ENCODE results near the gene ARID3B.
"Not testable (repeated sequence)": the region's sequence is repeated elsewhere in the genome, so short reads cannot be mapped to it uniquely, and the experiment has no call there.

The ARID3B gene, protein sequence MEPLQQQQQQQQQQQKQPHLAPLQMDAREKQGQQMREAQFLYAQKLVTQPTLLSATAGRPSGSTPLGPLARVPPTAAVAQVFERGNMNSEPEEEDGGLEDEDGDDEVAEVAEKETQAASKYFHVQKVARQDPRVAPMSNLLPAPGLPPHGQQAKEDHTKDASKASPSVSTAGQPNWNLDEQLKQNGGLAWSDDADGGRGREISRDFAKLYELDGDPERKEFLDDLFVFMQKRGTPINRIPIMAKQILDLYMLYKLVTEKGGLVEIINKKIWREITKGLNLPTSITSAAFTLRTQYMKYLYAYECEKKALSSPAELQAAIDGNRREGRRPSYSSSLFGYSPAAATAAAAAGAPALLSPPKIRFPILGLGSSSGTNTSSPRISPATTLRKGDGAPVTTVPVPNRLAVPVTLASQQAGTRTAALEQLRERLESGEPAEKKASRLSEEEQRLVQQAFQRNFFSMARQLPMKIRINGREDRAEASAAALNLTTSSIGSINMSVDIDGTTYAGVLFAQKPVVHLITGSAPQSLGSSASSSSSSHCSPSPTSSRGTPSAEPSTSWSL

DNA sequence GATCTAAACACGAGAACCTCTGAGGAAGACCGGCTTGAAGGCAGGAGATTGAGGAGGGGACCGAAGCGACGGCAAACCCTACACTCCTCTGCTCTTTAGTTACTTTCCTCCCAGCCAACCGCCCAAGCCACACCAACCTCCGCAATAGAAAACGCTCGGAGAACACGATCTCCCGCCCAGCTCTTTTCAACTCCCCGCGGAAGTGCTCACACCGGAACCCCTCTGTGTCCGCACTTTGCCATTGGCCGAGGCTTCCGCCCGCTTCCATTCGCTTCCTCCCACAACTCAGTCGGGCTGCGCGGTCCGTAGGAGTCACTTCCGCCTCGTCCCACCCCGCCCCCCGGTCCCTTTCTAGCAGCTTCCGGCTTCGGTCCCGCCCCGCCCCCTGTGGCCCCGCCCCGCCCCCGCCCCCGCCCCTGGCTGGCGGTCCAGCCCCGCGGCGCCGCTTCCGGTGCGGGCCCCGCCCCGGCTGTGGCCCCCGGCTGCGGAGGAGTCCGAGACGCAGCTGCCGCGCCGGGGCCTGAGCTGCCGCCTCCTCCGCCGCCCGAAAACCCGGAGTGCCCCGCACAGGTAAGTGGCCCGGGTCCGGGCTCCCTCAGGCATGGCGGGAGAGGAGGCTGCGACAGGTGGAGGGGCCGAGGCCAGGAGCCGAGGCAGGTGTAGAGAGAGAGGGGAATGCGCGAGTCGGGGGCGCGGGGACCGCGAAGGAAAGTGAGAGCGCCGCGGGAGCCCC is at the start of gene ARID3B:
Gene ARID3B, plus strand, starts transcription at position 460 of the 733 bp plus-strand sequence. CDS start 2,717 bp downstream, outside the sequence.
- peak; percentile 94 for DNase-seq (ENCODE audit: low read depth)

DNA sequence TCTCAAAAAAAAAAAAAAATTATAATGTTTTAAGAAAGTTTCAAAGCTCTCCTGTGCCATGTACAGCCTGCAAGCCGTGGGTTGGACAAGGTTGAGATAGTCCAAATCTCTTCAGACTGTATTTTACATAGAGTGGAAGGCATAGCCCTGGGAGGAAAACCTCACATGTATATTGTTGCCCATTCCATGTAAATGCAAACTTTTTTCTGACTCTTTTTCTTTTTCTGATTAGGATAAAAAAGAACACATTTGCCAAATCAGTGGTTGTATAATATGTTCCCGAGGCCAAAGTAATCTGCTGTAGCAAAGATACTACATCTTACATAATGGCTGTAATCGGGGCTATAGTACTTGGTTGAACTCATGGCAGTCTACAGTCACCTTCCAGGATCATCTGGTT is 44.4 kb upstream of the ARID3B start:
- DNase-seq (ENCODE audit: low read depth): no peak

DNA sequence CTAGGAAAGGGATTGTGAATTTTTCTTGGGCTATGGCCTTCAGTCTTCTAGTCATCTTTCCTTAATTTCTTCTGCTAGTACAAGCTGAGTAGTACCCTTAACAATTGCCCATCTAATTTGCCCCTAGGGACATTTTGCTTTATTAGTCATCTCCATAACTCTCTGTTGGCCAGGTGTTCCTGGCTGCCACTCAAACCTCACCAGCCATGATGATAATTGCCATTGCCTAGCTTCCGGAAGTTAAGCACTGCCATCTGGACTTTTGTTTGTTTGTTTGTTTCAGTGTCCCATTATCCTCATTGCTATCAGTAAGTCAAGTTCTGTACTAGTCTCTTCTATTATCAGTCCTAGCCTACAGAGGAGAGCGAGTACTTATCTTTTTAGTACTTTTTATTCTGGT is 43.4 kb upstream of the ARID3B start:
- DNase-seq (ENCODE audit: low read depth): no peak

DNA sequence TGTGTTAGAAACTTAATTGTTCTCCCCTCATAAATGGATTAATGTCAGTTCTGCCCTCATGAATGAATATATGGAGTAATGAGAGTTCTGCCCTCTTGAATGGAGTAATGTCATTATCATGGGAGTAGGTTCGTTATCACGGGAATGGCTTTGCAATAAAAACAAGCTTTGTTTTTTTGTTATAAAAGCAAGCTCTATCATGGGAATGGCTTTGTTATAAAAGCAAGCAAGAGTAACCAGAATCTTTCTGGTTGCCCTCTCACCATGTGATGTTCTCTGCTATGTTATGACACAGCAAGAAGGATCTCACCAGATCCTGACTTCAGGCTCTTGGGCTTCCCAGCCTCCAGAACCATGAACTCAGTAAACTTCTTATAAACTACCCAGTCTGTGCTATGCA is 41.7 kb upstream of the ARID3B start:
- DNase-seq (ENCODE audit: low read depth): no peak

DNA sequence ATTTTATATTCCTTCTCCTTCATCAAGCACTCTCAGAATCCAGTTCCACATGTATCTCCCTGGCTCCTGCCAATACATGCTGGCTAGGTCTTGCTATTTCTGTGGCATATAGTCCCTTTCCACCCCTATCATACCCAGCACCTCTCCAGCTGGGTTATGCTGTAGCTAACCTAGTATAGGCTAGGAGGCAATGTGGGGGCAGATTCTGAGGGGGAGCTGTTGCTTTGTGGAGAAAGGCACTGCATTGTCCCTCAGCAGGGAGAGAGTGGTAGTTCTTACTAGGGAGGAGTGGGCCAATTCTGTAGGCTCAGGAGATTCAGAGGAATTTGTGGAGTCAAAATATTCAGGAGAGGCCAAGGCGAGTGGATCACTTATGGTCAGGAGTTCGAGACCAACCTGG is 40.6 kb upstream of the ARID3B start:
- DNase-seq (ENCODE audit: low read depth): no peak

DNA sequence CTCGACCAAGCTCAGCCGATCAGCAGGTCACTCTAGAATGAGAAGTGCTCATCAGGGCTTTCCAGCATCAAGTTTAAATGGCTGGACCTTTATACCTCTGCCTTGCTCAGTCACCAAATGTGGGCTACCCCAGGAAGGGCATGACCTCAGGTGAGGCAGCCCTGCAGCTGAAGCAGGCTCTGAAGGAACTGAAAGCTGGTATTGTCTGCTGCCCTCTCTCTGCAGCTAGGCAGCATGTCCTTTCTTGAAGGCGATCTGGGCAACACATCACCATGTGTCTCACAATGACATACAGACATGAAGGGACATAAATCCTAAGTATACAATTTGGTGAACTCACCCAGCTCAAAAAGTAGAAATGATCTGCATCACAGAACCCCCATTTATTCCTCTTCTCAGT is 38.7 kb upstream of the ARID3B start:
- no peak for DNase-seq (ENCODE audit: low read depth)

DNA sequence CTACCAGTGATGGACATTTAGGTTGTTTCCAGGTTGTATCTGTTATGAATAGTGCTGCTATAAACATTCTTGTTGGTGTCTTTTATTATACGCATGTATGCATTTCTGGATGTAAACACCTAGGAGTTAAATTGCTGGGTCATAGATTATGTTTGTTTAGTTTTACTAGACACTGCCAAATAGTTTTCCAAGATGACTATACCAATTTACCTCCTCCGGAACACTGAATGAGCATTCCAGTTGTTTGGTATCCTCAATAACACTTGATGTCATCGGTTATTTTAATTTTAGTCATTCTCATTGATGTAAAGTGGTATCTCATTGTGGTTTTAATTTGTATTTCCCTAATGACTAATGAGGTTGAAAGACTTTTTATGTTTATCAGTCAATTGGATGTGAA is 36.6 kb upstream of the ARID3B start:
- DNase-seq (ENCODE audit: low read depth): no peak

DNA sequence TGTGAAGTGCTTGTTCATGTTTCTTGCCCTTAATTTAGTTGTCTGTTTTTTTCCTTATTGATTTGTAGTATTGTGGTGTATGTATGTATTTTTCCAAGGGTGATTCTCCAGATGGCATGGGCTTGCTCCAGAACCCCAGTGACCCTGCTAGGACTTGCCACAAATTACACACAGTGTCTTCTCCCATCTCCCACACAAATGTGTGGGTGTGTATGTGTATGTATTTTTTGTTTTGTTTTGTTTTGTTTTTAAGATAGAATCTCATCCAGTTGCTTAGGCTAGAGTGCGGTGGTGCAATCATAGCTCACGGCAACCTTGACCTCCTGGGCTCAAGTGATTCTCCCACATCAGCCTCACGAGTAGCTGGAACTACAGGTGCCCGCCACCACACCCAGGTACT is 36.2 kb upstream of the ARID3B start:
- no peak for DNase-seq (ENCODE audit: low read depth)

DNA sequence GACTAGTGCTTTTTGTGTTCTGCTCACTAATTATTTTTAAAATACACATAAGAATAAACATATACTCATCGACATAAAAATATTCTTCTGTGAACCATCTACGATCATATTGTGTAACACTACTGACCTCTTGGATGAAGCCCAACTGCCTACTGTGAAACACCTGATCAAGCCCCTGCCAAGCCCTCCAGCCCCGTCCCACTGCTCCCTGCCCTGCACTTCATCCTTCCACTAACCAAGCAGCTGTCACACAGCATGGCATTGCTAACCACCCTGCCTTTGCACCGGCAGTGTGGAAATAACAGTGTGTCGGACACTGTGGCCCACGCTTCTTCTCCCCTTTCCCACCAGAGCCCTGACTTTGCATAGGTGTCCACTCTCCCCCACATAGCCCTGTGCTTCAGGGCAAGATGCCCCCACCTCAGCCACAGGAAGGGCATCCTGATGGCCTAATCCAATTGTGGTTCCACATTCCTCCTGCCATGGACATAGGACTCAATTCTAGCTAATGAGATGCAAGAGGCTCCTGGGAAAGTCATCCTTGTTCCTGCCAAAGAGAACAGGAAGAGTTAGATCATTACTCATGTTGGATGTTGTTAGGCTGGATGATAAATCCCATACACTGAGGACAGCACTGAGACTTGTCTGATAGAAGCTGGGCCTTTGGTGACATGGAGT is 35.0 kb upstream of the ARID3B start:
- no peak for DNase-seq (ENCODE audit: low read depth)

DNA sequence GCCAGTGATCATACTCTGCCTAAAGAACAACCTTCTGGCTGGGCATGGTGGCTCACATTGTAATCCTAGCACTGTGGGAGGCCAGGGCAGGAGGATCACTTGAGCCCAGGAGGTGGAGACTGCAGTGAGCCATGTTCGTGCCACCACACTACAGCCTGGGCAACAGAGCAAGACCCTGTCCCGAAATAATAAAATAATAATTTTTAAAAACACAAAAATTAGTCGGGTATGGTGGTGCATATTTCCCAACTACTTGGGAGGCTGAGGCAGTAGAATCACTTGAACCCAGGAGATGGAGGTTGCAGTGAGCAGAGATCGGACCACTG is 34.5 kb upstream of the ARID3B start:
- DNase-seq (ENCODE audit: low read depth): no peak

DNA sequence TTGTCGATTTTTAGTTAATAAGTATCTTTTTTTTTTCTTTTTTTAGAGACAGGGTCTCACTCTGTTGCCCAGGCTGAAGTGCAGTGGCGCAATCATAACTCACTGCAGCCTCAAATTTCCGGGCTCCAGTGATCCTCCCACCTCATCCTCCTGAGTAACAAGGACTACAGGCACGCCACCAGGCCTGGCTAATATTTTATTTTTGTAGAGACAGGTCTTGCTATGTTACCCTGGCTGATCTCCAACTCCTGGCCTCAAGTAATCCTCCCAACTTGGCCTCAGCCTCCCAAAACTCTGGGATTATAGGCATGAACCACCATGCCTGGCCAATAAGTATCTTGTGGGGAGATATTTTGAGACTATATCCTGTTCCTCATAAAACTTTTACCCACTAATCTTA is 29.4 kb upstream of the ARID3B start:
- DNase-seq (ENCODE audit: low read depth): no peak

DNA sequence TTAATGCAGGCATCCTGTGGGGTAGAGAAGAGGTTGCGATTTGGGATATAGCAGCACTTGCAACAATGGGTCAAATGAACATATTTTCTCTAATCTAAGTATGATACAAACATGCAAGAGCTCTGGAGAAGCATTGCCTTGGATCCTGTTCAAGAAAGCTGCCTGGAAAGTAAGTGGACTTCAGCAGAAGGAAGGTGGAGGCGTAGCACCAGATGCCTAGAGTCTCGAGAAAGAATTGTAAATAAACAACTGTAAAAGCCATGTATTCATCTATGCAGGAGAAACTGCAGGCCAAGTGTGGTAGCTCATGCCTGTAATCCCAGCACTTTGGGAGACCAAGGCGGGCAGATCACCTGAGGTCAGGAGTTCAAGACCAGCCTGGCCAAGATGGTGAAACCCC is 27.0 kb upstream of the ARID3B start:
- not testable (repeated sequence) for DNase-seq (ENCODE audit: low read depth)

DNA sequence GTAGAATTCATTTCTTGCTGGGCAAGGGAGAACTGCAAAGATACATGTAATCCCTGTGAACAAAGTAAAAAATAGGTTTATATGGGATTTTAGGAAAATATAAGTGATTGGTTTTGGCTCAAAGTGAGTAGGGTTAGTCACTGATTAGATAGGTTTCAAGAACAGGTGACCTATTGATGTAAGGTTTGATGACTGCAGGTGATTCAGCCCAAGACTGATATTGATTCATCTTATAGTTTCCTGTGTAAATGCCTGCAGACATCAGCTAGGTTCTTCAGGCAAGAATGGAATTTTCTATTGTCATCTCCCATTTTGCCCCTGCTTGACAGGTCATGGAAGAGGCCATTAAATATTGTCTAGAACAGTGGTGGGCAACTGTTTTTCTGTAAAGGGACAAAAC is 23.9 kb upstream of the ARID3B start:
- DNase-seq (ENCODE audit: low read depth): no peak

DNA sequence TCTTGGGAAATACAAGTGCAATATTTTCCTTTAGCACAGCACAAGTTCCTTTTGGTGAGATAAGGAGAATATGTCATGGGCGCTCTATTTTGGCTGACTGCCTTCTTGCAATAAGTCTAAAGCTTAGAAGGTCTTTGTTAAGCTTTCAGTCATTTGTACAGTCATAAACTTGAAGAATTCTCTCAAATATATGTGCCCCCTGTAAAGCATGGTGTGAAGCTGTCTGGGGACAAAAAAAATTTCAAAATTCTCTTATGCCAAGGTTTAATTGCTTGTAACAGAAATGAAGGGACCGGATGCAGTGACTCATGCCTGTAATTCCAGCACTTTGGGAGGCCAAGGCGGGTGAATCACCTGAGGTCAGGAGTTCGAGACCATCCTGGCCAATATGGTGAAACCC is 21.7 kb upstream of the ARID3B start:
- no peak for DNase-seq (ENCODE audit: low read depth)

DNA sequence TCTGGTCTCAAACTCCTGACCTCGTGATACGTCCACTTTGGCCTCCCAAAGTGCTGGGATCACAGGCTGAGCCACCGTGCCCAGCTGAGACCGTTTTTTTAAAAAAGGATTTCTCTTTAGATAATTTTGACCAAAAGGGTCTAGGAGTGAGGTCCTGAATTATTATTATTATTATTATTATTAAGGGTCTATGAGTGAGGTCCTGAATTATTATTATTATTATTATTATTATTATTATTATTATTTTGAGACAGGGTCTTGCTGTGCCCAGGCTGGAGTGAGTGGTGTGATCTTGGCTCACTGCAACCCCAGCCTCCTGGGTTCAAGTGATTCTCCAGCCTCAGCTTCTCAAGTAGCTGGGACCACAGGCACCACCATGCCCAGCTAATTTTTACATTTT is 20.6 kb upstream of the ARID3B start:
- no peak for DNase-seq (ENCODE audit: low read depth)

DNA sequence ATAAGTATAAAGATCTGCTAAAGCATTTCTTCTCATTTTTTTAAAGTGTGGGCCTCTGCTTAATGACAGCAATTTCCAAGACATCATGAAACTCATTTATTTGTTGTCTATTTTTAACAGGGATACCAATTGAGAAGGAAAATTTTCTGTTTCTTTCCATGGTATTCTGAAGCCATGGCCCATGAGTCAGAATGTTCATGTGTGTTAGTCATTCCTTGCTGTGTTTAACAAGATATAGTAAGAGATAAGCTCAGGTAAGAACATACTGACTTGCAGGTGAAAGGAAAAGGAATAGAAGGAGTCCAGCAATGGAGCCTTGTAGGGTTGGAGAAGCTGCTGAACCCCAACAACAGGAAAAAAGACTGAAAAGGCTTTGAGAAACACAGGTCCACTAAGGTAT is 17.0 kb upstream of the ARID3B start:
- no peak for DNase-seq (ENCODE audit: low read depth)

DNA sequence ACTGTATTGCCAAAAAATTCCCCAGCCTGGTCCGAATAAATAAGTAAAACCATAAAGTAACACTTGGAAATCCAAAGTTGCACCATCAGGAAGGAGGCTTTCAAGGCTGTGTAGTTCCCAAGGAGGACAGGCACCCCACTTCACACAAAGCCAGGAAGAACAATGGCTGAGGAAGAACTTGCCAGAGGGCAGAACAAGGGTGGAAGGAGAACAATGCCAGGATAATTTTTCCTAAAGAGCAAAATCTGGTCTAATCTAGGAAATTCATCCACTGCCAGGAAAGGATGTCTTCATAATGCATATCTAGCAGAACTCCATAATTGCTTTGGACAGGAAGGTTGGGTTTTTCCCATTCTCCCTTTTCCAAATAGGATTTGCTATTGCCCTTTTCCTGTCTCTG is 15.7 kb upstream of the ARID3B start:
- DNase-seq (ENCODE audit: low read depth): no peak

DNA sequence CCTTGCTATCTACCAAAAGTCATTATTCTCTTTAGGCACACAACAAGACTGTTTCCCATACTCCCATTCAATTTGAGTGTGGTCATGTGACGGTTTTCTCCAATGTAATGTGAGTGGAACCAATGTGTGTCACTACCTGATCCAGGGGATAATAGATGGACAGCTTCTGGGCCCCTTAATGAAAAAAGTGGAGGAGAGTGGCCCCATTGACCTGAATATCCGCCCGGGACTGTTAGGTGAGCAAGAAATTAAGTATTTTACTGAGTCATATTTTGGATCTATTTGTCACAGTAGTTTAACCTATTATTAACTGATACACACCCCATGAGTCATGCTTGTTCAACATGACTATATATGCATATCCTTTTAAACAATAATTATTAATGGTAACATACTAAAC is 15.1 kb upstream of the ARID3B start:
- DNase-seq (ENCODE audit: low read depth): peak; percentile 72

DNA sequence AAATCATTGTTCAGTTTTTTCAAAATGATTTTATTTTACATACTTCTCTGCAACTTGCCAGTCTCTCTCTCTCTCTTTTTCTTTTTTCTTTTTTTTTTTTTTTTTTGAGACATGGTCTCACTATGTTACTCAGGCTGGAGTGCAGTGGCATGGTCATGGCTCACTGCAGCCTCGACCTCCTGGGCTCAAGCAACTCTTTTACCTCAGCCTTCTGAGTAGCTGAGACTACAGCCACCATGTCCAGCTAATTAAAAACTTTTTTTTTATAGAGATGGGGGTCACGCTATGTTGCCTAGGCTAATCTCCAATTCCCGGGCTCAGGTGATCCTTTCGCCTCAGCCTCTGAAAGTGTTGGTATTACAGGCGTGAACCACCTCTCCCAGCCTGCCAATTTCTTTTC is 12.1 kb upstream of the ARID3B start:
- no peak for DNase-seq (ENCODE audit: low read depth)

DNA sequence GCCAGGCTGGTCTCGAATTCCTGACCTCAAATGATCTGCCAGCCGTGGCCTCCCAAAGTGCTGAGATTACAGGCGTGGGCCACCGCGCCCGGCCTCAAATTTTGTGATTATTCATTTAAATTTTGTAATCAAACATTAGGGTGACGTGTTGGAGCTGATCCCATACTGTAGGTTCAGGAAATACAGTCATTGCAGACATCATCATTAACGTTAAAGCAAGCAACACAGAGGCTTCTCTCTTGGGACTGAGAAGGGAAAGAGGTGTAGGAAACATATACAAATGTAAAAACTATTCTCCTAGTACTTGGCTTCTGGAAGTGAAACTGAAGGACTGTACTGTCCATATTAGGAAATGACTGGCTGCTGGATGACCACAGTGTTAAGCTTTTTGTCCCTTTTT is 11.1 kb upstream of the ARID3B start:
- no peak for DNase-seq (ENCODE audit: low read depth)

DNA sequence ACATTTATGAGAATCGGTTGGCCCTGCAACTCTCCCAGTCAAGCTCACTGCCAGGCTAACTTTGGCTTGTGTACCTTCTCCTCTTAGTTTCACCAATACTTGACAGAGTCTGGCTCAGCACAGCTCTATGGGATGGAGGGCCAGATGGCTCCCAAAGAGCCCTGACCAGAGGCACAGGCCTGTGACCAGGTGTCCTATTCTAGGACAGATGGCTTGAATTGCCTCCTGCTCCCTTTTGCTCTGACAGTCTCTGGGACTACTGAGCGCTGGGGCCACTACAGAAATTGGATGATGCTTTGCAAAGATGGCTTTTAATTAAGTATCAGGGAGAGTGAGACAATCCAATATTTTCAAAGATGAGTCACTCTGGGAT is 10.3 kb upstream of the ARID3B start:
- DNase-seq (ENCODE audit: low read depth): no peak

DNA sequence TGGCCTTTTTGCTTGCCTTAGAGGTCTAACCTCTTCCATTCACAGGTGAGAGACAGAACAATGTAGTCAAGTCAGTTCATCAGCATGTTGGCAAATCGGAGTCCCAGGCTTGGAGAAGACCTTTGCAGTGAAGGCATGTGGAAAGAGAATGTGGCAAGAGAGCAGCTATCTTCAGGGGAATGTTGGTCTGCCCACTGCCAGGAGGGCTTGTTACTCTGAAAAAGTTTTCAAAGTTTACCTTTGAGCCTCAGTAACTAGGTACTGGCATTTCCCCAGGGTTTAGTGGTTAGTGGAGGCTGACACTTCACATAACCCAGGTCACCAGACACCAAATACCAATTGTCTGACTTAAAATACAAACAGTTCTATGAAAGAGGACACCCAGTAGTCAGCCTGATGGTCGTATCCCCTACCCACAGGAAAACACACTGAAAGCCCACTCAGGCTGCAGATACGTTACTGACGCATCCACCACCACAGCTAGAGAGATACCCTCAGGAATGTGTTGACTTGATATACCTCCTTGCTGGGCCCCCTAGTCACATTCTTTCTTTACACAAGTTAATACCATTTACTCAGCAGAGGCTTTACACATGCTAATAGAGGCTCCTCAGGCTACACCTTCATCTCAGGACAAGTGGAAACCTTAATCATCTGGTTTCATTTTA is 9.7 kb upstream of the ARID3B start:
- peak; percentile 98 for DNase-seq (ENCODE audit: low read depth)
